Activated naive CD8-positive, alpha-beta T cell treated with anti-CD3 and anti-CD28 coated beads for 36 hours (primary cell): Measurements from ENCODE around the gene COL1A1. TPM values are rescaled to one million over a fixed set of nuclear protein-coding genes. Genes with fewer than 3 reads are reported as not detected.

Experiments used
- DNase-seq: peaks from one replicate; pipeline ENCODE4 v3.0.0; 2021
- H3K27ac Mint-ChIP-seq: one replicate; pipeline ENCODE4 v1.8.0; 2022; ENCODE audit warnings: mild to moderate bottlenecking, moderate library complexity, mixed read lengths
- H3K27me3 Mint-ChIP-seq: one replicate; pipeline ENCODE4 v1.8.0; 2022; ENCODE audit warnings: mild to moderate bottlenecking, mixed read lengths
- H3K36me3 Mint-ChIP-seq: one replicate; pipeline ENCODE4 v1.8.0; 2021; ENCODE audit warnings: mild to moderate bottlenecking, mixed read lengths
- H3K4me1 Mint-ChIP-seq: one replicate; pipeline ENCODE4 v1.8.0; 2021; ENCODE audit warnings: mixed read lengths
- H3K4me3 Mint-ChIP-seq: one replicate; pipeline ENCODE4 v1.8.0; 2022; ENCODE audit warnings: mild to moderate bottlenecking, moderate library complexity, mixed read lengths
- H3K9me3 Mint-ChIP-seq: one replicate; pipeline ENCODE4 v1.8.0; 2022; ENCODE audit warnings: mixed read lengths
- total RNA-seq, 2 experiments: library from RNA; stranded (reverse); gene quantifications; one replicate each; pipeline ENCODE4 v1.2.3, GENCODE V29; 2021

COL1A1 gene
- total RNA-seq, 2 experiments from 2014 or later, result 0.72 to 0.78 TPM

DNA sequence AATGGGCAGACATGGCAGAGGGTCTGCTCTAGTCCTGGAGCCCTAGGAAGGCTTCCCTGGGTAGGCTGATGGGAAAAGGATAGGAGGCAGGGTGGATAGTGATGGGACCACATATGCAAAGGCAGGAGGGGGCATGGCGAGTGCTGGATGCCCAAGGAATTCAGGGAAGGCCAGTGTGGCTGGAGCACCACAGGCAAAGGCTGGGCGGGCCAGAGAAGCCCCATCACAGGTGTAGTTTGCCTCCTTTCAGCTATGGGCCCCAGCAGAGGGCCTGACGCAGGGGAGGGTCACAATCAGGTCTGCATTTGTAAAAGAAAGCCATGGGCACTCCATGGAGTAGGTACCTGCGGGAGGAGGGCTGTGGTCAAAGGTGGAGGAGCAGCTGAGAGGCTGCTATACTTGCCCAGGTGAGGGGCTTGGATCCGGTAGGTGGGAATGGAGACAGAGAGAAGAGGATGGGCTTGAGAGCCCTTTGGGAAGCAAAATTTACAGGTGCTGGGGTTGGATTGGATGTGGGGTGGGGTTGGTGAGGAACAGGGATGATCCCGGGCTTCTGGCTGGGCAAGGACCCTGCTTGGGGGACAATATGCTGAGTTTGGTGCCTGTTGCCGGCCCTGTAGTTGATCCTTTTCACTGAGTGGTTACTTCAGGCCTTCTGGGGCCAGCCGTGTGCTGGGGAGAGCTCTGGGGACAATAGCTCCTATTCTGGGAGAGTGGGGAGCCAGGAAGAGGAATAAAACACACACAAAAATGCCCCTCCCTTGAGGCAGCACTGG, 6.5 kb upstream of the COL1A1 start:
- Mint-ChIP-seq H3K4me3 (no peak overlapping the region), H3K4me1 (peaks cover 10% of the 10 kb centered on the region), H3K36me3 (no peaks in the 10 kb centered on the region), H3K9me3 (no peaks in the 10 kb centered on the region), H3K27ac (no peak overlapping the region), H3K27me3 (peaks cover 63% of the 10 kb centered on the region)
- DNase-seq, result no peak

DNA sequence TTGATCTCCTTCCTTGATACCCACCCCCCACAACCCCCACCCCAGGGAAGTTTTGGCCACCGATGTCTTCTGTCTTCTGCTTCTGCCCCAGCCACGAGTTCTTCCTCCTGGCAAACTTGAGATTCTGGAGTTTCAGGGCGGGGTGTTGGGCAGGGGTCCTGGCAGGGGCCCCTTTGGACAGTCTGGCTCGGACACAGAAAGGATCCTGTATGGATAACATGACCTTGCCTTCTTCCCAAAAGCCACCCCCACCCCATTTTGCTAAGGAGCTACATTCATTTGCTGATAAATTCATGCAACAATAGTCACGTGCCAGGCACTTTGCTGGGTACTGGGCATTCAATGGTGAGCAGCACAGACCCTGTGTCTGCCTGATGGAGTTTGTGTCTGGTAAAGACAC, 5.9 kb upstream of the COL1A1 start:
- Mint-ChIP-seq H3K36me3 (no peaks in the 10 kb centered on the region), H3K27ac (no peak overlapping the region), H3K9me3 (no peaks in the 10 kb centered on the region), H3K4me1 (peaks cover 4% of the 10 kb centered on the region), H3K27me3 (peaks cover 70% of the 10 kb centered on the region), H3K4me3 (no peak overlapping the region)
- DNase-seq, result no peak

DNA sequence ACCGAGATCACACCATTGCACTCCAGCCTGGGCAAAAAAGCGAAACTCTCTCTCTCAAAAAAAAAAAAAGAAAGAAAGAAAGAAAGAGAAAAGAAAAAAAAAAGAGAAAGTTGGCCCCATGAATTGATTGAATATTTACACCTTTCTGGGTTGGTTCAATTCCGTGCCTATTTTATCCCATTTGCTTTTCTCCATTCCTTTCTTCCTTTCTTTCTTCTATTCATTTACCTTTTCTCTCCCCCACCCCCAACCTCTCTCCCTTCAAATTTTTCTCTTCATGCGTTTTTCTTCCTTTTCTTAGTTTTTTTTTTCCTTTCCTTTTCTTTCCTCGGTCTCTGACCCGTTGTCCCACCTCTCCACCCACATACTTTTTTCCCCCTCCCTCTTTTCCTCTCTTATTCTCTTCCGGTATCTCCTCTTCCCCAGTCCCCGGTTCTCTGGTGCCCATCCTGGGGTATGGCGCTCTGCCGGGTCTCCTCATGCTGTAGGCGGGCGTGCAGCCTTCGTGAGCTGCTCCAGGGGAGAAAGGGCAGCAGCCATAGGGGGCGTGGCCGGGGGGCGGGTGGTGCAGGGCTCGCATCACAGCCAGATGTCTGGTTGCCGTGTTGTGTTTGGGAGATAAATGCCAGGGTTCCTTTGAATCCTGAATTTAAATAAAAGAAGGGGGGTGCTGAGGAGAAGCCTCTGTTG, 5.3 kb upstream of the COL1A1 start:
- Mint-ChIP-seq H3K27me3 (peaks cover 74% of the 10 kb centered on the region), H3K36me3 (no peaks in the 10 kb centered on the region), H3K4me3 (no peak overlapping the region), H3K27ac (no peak overlapping the region), H3K4me1 (peaks cover 3% of the 10 kb centered on the region), H3K9me3 (no peaks in the 10 kb centered on the region)
- DNase-seq, result peak; percentile 42

DNA sequence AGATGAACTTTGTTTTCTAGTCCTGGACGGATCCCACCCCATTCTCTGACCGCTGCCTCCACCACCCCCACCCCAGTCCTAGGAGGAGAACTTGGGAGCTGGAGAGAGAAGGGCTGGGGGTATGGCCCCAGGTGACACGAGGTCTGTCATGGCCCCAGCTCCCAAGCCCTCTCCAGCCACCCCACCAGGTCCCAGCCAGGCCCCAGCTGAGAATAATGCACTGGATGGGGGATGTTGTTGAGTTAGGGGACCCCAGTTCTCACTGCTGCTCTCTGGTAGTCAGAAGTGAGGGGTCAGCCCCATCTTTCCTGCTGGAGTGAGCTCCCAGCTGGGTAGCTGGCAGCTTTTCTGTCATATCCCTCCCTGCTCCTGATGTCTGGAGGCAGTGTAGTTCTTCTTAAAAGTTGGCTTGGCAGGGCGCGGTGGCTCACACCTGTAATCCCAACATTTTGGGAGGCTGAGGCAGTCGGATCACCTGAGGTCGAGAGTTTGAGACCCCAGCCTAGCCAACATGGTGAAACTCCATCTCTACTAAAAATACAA, 4.6 kb upstream of the COL1A1 start:
- no peak for DNase-seq
- H3K27me3 Mint-ChIP-seq, result peaks cover 77% of the 10 kb centered on the region
- H3K4me3 Mint-ChIP-seq, result no peak overlapping the region
- no peak overlapping the region for H3K27ac Mint-ChIP-seq
- no peaks in the 10 kb centered on the region for H3K36me3 Mint-ChIP-seq
- peaks cover 6% of the 10 kb centered on the region for H3K4me1 Mint-ChIP-seq
- no peaks in the 10 kb centered on the region for H3K9me3 Mint-ChIP-seq

DNA sequence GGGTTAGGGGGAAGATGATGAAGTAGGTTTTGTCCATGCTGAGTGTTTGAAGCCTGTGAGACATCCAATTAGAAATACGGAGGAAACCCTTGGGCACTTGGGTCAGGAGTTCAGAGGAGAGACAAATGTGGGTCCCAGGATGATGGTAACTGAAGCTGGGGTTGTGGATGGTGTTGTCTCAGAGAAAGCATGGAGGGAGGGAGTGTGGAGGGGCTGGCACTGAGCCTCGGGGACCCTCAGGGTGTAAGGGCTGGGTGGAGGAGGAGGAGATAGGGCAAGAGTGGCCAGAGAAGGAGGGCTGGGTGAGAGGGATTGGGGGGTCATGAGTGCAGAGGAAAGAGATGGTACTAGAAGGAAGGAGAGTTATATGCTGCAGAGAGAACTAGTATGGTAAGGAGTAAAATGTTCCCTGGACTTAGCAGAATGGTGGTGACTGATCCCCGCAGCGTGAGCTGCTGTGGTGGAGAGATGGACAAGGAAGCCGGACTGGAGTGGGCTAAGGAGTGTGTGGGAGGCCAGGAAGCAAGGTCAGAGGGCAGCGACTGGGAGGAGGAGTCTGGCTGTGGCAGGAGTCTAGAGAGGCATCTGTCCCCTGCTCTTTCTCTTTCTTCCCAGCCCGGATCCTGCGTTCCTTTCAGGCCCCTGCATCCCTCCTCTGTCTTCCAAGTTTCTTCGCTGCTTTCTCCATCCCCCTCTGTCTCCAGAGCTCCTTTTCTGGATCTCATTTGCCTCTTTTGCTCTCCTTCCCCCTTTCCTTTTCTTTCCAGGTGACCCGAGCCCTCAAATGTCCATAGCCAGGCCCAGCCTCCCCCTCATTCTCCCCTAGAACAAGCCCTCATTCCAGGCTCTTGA, 3.9 kb upstream of the COL1A1 start:
- no peak overlapping the region for H3K4me3 Mint-ChIP-seq
- no peaks in the 10 kb centered on the region for H3K9me3 Mint-ChIP-seq
- DNase-seq, result no peak
- H3K36me3 Mint-ChIP-seq, result no peaks in the 10 kb centered on the region
- peaks cover 81% of the 10 kb centered on the region for H3K27me3 Mint-ChIP-seq
- peaks cover 11% of the 10 kb centered on the region for H3K4me1 Mint-ChIP-seq
- no peak overlapping the region for H3K27ac Mint-ChIP-seq

DNA sequence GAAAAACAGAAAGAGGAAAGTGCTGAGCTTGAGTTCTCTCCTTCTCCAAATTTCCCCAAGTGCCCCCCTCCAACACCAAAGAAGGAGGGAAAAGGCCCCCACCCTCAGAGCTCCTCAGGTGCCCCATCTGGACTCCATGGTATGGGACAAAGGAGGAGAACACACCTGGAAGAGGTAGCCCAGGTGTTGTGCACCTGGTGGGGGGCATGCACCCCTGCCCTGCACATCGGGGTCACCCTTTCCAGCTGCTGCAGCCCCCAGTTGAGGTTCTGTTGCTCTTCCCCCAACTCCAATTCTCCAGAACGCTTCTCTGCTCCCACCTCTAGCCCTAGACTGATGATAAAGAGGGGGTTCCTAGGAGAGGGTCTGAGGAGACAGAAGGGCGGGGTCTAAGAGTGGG, 3.0 kb upstream of the COL1A1 start:
- H3K4me1 Mint-ChIP-seq, result peaks cover 16% of the 10 kb centered on the region
- no peaks in the 10 kb centered on the region for H3K9me3 Mint-ChIP-seq
- DNase-seq, result no peak
- no peak overlapping the region for H3K27ac Mint-ChIP-seq
- peaks cover 81% of the 10 kb centered on the region for H3K27me3 Mint-ChIP-seq
- no peaks in the 10 kb centered on the region for H3K36me3 Mint-ChIP-seq
- no peak overlapping the region for H3K4me3 Mint-ChIP-seq

DNA sequence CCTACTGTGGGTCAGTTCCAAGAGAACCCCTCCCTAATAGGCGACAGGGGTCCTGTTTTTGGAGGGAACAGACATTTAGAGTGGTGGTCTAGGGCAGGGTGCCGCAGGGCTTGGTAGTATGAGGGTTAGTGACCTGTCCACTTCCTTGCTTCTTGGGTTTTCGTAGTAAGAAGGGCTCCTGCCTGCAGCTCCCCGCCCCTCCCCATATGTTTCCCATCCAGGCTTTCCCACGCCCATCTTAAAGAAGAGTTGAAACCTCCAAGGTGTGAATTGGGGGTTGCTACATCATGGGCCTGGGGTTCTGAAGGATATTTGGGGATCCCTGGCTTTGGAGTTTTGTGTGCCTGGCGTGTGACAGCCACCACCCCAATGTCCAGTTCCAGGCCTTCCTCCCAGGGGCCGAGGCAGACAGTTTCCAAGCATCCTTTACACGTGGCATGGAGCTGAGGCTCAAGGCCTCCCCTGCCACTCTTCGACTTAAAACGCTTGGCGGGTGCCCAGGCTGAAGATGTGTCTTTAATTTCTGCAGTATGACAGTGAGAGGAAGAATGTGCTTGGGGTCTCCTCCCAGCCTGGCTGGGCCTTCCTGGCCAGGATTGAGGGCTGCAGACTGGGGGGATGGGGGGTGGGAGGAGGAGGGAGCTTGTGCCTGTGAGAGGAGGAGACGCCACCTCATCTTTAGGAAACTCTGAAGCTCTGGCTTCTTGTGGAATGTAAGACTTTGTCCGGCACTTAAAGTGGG, 2.3 kb upstream of the COL1A1 start:
- peaks cover 78% of the 10 kb centered on the region for H3K27me3 Mint-ChIP-seq
- no peak for DNase-seq
- no peak overlapping the region for H3K27ac Mint-ChIP-seq
- no peaks in the 10 kb centered on the region for H3K36me3 Mint-ChIP-seq
- H3K4me1 Mint-ChIP-seq, result peaks cover 16% of the 10 kb centered on the region
- no peak overlapping the region for H3K4me3 Mint-ChIP-seq
- H3K9me3 Mint-ChIP-seq, result no peaks in the 10 kb centered on the region

DNA sequence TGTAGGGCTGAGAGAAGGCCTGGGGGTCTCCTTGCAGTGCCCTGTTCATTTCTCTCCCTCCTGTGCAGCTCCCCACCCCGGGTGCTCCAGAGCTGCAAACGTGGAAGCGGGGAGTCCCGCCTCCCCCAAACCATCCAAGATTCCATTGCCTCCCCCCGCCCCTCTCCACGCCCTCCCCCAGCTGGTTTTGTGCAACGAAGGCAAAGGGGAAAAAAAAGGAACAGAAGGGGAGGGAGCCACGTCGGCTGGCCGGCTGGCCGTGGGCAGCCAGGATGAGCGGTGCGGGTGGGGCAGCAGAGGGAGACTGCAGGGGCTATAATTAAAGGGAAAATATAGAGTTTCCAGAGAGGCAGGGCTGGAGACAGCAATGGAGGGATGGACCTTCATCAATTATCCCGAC, 1.7 kb upstream of the COL1A1 start:
- Mint-ChIP-seq H3K27me3 (peaks cover 80% of the 10 kb centered on the region), H3K4me1 (peaks cover 22% of the 10 kb centered on the region), H3K27ac (no peak overlapping the region), H3K36me3 (no peaks in the 10 kb centered on the region), H3K4me3 (no peak overlapping the region), H3K9me3 (no peaks in the 10 kb centered on the region)
- DNase-seq, result no peak

DNA sequence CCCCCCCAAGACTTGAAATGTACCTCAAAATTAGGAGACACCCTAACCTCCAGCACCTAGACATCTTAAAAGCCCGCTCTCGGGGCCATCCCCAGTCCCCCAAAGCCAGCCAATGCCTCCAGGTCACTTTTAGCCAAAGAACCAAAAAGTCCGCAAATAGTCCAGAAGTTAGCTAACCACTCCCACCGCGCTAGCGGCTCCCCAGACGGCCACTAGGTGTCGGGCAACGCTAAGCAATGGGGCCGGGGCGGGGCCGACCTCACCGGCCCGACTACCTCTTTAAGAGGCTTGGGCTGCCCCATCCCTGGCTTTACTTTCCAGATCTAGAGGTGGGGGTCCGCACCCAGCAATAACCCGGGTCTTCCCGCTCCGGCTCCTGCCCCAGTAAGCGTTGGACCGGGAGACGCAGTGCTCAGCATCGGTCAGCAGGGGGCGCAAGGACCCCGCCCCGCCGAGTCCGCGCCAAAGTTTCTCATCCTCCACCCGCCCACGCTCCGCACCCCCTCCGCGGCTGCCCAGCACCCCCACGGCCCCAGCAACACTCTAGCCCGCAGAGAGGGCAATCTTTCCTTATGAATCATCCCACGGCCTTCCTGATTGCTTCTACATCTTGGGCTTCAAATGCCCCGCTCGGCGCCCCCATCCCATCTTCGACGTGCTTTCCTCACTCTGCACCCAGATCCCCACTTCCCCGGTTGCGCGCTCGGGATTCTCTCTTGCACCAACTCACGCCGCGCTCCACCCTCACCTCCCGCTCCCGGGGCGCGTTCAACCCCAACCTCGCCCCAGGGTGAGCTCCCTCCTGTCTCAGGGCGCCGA, 765 bp downstream of the COL1A1 start:
- Mint-ChIP-seq H3K27me3 (peaks cover 59% of the 10 kb centered on the region), H3K9me3 (no peaks in the 10 kb centered on the region)

DNA sequence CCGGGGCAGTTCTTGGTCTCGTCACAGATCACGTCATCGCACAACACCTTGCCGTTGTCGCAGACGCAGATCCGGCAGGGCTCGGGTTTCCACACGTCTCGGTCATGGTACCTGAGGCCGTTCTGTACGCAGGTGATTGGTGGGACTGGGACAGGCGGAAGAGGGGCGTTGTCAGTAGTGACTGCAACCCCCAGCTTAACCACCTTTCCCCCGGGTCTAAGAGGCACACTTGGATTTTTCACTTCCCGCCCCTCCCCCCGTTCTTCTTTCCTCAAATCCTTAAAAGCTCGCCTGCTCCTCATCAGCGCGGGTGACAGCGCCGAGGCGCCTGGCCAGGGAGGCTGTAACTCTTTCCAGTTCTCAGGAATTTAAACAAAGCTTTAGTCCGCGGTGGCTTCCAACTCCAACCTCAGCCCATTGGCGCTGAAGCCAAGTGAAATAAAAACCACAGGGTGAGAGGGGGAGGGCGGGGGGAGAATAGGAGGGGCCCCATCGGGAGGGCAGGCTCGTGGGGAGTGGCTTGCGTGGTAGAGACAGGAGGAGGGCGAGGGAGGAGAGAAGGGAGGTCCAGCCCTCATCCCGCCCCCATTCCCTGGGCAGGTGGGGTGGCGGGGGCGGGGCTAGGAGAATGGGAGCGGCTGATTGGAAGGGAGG, 1.5 kb downstream of the COL1A1 start:
- H3K36me3 Mint-ChIP-seq, result no peaks in the 10 kb centered on the region
- peaks cover 51% of the 10 kb centered on the region for H3K27me3 Mint-ChIP-seq
- peak overlapping the region; percentile 76 for H3K4me3 Mint-ChIP-seq
- peak; percentile 75 for DNase-seq
- no peak overlapping the region for H3K27ac Mint-ChIP-seq
- peaks cover 19% of the 10 kb centered on the region for H3K4me1 Mint-ChIP-seq
- H3K9me3 Mint-ChIP-seq, result no peaks in the 10 kb centered on the region

More for the DNA sequence above, 765 bp downstream of the COL1A1 start:
- no peaks in the 10 kb centered on the region for H3K36me3 Mint-ChIP-seq
- peak; percentile 83 for DNase-seq
- peaks cover 19% of the 10 kb centered on the region for H3K4me1 Mint-ChIP-seq
- H3K4me3 Mint-ChIP-seq, result peak overlapping the region; percentile 76
- no peak overlapping the region for H3K27ac Mint-ChIP-seq

DNA sequence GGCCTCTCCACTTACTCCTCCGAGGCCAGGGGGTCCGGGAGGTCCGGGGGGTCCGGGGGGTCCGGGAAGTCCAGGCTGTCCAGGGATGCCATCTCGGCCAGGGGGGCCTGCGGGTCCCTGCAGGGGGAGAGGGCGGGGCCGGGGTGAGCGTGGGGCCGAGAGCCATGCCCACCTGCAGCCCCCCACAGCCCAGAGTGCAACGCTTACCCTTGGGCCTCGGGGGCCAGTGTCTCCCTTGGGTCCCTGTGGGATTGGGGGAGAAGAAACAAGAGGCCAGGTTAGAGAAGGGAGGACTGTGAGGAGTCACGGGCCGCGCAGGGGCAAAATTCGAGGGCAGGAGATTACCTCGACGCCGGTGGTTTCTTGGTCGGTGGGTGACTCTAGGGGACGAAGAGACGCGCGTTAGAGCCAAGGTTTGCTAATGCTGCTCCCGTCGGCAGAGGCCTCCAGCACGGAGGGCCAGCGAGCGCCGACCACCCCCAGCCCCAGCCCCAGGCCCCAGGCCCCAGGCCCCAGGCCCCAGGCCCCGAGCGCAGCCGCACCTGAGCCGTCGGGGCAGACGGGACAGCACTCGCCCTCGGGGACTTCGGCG, 2.1 kb downstream of the COL1A1 start:
- Mint-ChIP-seq H3K4me1 (peaks cover 19% of the 10 kb centered on the region), H3K4me3 (no peak overlapping the region), H3K36me3 (no peaks in the 10 kb centered on the region), H3K9me3 (no peaks in the 10 kb centered on the region), H3K27ac (no peak overlapping the region), H3K27me3 (peaks cover 45% of the 10 kb centered on the region)
- DNase-seq, result no peak

DNA sequence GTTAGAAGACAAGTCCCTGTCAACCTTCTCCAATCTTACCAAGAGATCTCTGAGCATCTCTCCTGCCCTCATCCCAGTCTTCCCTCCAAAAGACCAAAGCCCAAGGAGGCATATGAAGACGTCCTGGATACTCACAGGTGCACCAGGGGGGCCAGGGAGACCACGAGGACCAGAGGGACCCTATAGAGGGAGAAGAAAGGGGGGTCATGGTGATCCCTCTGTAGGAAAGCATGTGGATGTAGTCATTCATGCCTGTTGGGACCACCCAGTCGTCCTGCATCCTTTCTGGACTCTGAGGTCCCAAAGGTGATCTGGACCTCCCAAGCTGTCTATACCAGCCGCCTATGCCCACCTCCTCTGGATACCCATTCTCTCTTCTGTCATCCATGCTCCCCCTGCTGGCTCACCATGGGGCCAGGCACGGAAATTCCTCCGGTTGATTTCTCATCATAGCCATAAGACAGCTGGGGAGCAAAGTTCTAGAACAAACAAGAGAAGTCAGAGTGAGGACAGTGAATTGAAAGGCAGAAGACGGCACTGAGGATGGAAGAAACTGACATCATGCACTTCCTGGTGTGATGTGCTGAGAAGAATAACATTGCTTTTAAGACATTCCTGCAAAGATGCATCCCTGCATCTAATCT, 3.3 kb downstream of the COL1A1 start:
- Mint-ChIP-seq H3K9me3 (no peaks in the 10 kb centered on the region), H3K27ac (no peak overlapping the region), H3K27me3 (peaks cover 38% of the 10 kb centered on the region), H3K36me3 (no peaks in the 10 kb centered on the region), H3K4me3 (no peak overlapping the region), H3K4me1 (peaks cover 20% of the 10 kb centered on the region)
- DNase-seq, result peak; percentile 60

DNA sequence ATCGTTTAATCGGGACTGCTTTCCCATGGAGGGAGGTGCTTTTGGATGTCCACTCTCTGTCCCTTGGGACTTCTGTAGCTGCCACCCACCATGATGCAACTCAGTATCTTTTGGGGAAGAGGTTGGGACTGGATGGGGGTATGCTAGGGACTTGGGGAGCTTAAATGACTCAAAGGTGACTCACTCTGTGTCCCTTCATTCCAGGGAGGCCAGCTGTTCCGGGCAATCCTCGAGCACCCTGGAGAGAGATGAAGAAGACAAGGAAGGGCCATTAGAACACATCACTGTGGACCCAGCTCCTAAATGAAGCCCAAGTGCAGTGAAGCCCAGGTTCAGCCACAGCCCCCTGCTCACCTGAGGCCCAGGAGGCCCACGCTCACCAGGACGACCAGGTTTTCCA, 4.6 kb downstream of the COL1A1 start:
- peaks cover 23% of the 10 kb centered on the region for H3K4me1 Mint-ChIP-seq
- H3K36me3 Mint-ChIP-seq, result no peaks in the 10 kb centered on the region
- peaks cover 25% of the 10 kb centered on the region for H3K27me3 Mint-ChIP-seq
- H3K4me3 Mint-ChIP-seq, result no peak overlapping the region
- no peak for DNase-seq
- H3K27ac Mint-ChIP-seq, result no peak overlapping the region
- H3K9me3 Mint-ChIP-seq, result no peaks in the 10 kb centered on the region
